ENCODE measurements around the gene KPNA4. TPM values are rescaled to one million over a fixed set of nuclear protein-coding genes. Genes with fewer than 3 reads are reported as not detected.

The KPNA4 gene
- total and polyA plus RNA-seq, 2 of the 4 experiments (the other 2 are of a cell fraction), result 12.9 to 46.1 TPM

DNA sequence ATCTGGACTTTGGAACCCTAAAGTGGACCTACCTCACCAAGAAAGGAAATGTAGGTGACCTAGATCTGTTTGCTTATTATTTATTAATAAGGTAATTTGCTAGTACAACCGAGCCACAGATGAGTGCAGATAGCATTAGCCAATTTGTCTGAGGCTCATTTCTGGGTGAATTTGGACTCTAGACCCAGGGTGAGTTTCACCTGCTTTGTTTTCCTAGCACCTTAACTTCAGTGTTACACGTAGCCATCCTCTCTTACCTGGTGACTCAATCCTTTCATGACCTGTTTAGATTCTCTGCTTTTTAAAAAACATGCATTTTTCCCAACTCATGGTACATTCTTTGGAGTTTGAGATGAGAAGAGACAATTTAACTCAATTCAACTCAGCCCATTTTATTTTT lies 33.5 kb upstream of the KPNA4 start:
- H3K23ac ChIP-seq (ENCODE audit: low read depth, low read length), result no peak overlapping the region
- H3K4ac ChIP-seq (ENCODE audit: low read depth, low read length), result no peak overlapping the region
- dilution Hi-C loops (cut with HindIII; ENCODE audit: low sequenced_read_pairs, unreplicated experiment) (no loop called here), in situ Hi-C loops (cut with MboI; ENCODE audit: low sequenced_read_pairs) (no loop called here), intact Hi-C loops (cut with micrococcal nuclease) (no loop called here)
- BruUV-seq (replicated peaks), result no TSS peak
- H2BK120ac ChIP-seq (ENCODE audit: low read depth, low read length), result no peak overlapping the region
- TF ChIP-seq, protein P1, sequence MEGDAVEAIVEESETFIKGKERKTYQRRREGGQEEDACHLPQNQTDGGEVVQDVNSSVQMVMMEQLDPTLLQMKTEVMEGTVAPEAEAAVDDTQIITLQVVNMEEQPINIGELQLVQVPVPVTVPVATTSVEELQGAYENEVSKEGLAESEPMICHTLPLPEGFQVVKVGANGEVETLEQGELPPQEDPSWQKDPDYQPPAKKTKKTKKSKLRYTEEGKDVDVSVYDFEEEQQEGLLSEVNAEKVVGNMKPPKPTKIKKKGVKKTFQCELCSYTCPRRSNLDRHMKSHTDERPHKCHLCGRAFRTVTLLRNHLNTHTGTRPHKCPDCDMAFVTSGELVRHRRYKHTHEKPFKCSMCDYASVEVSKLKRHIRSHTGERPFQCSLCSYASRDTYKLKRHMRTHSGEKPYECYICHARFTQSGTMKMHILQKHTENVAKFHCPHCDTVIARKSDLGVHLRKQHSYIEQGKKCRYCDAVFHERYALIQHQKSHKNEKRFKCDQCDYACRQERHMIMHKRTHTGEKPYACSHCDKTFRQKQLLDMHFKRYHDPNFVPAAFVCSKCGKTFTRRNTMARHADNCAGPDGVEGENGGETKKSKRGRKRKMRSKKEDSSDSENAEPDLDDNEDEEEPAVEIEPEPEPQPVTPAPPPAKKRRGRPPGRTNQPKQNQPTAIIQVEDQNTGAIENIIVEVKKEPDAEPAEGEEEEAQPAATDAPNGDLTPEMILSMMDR (conservative IDR thresholded peaks at IDR 0.05; ENCODE audit: low read depth, low read length), result no peak
- TF ChIP-seq CHD1 (IDR thresholded peaks at IDR 0.05; ENCODE audit: low read depth, low read length) (no peak), MAZ (IDR thresholded peaks at IDR 0.05; ENCODE audit: borderline replicate concordance, low read depth, low read length) (no peak), RAD21 (IDR thresholded peaks at IDR 0.05; ENCODE audit: low read length) (no peak), BHLHE40 (IDR thresholded peaks at IDR 0.05; ENCODE audit: low read depth, low read length) (no peak)
- TF ChIP-seq, protein P2, sequence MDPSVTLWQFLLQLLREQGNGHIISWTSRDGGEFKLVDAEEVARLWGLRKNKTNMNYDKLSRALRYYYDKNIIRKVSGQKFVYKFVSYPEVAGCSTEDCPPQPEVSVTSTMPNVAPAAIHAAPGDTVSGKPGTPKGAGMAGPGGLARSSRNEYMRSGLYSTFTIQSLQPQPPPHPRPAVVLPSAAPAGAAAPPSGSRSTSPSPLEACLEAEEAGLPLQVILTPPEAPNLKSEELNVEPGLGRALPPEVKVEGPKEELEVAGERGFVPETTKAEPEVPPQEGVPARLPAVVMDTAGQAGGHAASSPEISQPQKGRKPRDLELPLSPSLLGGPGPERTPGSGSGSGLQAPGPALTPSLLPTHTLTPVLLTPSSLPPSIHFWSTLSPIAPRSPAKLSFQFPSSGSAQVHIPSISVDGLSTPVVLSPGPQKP (IDR thresholded peaks at IDR 0.05; ENCODE audit: borderline replicate concordance, low read depth, low read length), result no peak
- TF ChIP-seq, protein P3, sequence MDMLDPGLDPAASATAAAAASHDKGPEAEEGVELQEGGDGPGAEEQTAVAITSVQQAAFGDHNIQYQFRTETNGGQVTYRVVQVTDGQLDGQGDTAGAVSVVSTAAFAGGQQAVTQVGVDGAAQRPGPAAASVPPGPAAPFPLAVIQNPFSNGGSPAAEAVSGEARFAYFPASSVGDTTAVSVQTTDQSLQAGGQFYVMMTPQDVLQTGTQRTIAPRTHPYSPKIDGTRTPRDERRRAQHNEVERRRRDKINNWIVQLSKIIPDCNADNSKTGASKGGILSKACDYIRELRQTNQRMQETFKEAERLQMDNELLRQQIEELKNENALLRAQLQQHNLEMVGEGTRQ (IDR thresholded peaks at IDR 0.05; ENCODE audit: low read depth, low read length), result no peak
- no peak overlapping the region for H3K4me3 ChIP-seq (ENCODE audit: insufficient read depth, low read depth, low read length)
- ChIA-PET CTCF (no interaction called here), POLR2A (ENCODE audit: unreplicated experiment) (interaction anchor here (1.2 kb wide), 1 partner anchor 8 kb away, joined by 3 read pairs; no protein-coding TSS in a partner anchor)
- H3K14ac ChIP-seq (replicated peaks; ENCODE audit: low read depth, low read length), result no peak overlapping the region
- no peaks in the 10 kb centered on the region for H3K9me1 ChIP-seq (ENCODE audit: insufficient read depth, low read length)
- no peak overlapping the region for H2AFZ ChIP-seq (replicated peaks; ENCODE audit: low read length, poor library complexity)
- H4K5ac ChIP-seq (ENCODE audit: low read depth, low read length), result no peak overlapping the region
- H3K56ac ChIP-seq (ENCODE audit: extremely low read depth, insufficient read depth, low read length), result no peak overlapping the region
- no peak overlapping the region for H4K91ac ChIP-seq (ENCODE audit: insufficient read depth, low read depth, low read length)
- no peak overlapping the region for H2BK20ac ChIP-seq (ENCODE audit: low read depth, low read length)
- no peak for DNase-seq
- H4K20me1 ChIP-seq (ENCODE audit: insufficient read depth, low read length), result no peaks in the 10 kb centered on the region
- no peaks in the 10 kb centered on the region for H3K9me3 ChIP-seq (ENCODE audit: control insufficient read depth, insufficient read depth, low read length)
- H3K18ac ChIP-seq (ENCODE audit: low read depth, low read length), result no peak overlapping the region
- no peak overlapping the region for H2AK5ac ChIP-seq (ENCODE audit: low read depth, low read length)
- peaks cover 7% of the 10 kb centered on the region for H3K27me3 ChIP-seq (ENCODE audit: control insufficient read depth, insufficient read depth, low read length)
- WGBS, 2 experiments (ENCODE audit: extremely low coverage in 2 of 2, insufficient read length in 1 of 2), result no CpG with 5 or more reads among the region's 2 CpGs
- ATAC-seq (ENCODE audit: low read depth), result no peak
- H3K9ac ChIP-seq (ENCODE audit: low read depth, low read length), result no peak overlapping the region
- H4K8ac ChIP-seq (ENCODE audit: low read depth in 2 of 2, low read length in 2 of 2), result no peak overlapping the region
- H3K79me1 ChIP-seq (ENCODE audit: low read depth in 1 of 2, low read length in 2 of 2), result no peaks in the 10 kb centered on the region
- H3K4me1 ChIP-seq (ENCODE audit: control insufficient read depth, insufficient read depth, low read length), result no peaks in the 10 kb centered on the region
- no peaks in the 10 kb centered on the region for H3K36me3 ChIP-seq (ENCODE audit: control insufficient read depth, insufficient read depth, low read length)
- no peak overlapping the region for H2BK5ac ChIP-seq (ENCODE audit: low read depth, low read length, poor library complexity, severe bottlenecking)
- H3K4me2 ChIP-seq (ENCODE audit: low read depth, low read length), result no peak overlapping the region
- H3K27ac ChIP-seq (ENCODE audit: insufficient read depth, low read length), result no peak overlapping the region
- H2AK9ac ChIP-seq (replicated peaks; ENCODE audit: low read depth, low read length, poor library complexity), result no peak overlapping the region
- no peak overlapping the region for H2BK15ac ChIP-seq (ENCODE audit: low read depth, low read length)

All from IMR-90 (cell line).